CD14-positive monocyte (primary cell): Measurements from ENCODE around the gene WNT11. TPM values are rescaled to one million over a fixed set of nuclear protein-coding genes. Genes with fewer than 3 reads are reported as not detected.

Experiments
- DNase-seq, 3 donors: peaks; one replicate each; pipeline ENCODE4 v3.0.0-alpha.2; 2011 to 2022
- H2AFZ ChIP-seq: 2 replicates; pipeline ENCODE4 v1.6.0; 2012; ENCODE audit warnings: mild to moderate bottlenecking, low read depth, low read length, inconsistent platforms; ENCODE audit not compliant: insufficient read depth, poor library complexity, severe bottlenecking
- H3K27ac ChIP-seq, 2 donors: 1 replicate in 1 of 2; 2 replicates in 1 of 2; pipeline ENCODE4 v1.5.1; 2012 to 2013; ENCODE audit warnings: low read length in 2 of 2, control low read depth in 1 of 2, inconsistent platforms in 1 of 2, low read depth in 1 of 2, mild to moderate bottlenecking in 1 of 2
- H3K27me3 ChIP-seq, 2 donors: one replicate each; pipeline versions ENCODE4 v1.6.0 to v1.6.1; 2011 to 2013; ENCODE audit warnings: low read length in 2 of 2; ENCODE audit not compliant: control insufficient read depth in 2 of 2, insufficient read depth in 2 of 2
- H3K36me3 ChIP-seq, 2 donors: replicated peaks in 1 of 2; 1 replicate in 1 of 2; 2 replicates in 1 of 2; pipeline versions ENCODE4 v1.5.1 to v1.6.1; 2012 to 2013; ENCODE audit warnings: low read length in 2 of 2, control low read depth in 1 of 2, inconsistent platforms in 1 of 2, mild to moderate bottlenecking in 1 of 2; ENCODE audit not compliant: insufficient read depth in 2 of 2, control insufficient read depth in 1 of 2
- H3K4me1 ChIP-seq, 2 donors: 1 replicate in 1 of 2; 2 replicates in 1 of 2; pipeline versions ENCODE4 v1.5.1 to v1.6.1; 2012 to 2013; ENCODE audit warnings: low read length in 2 of 2, control low read depth in 1 of 2, inconsistent platforms in 1 of 2, mild to moderate bottlenecking in 1 of 2, moderate library complexity in 1 of 2; ENCODE audit not compliant: insufficient read depth in 2 of 2, control insufficient read depth in 1 of 2
- H3K4me2 ChIP-seq: replicated peaks from 2 replicates; pipeline ENCODE3; 2012; ENCODE audit warnings: low read length, moderate library complexity, mild to moderate bottlenecking; ENCODE audit not compliant: poor library complexity, severe bottlenecking; ENCODE audit errors: extremely low read depth
- H3K4me3 ChIP-seq, 3 experiments: fragments of 200-600 bp in 1 of 3; sonication (generic) in 1 of 3; replicated peaks in 1 of 3; 1 replicate in 2 of 3; 2 replicates in 1 of 3; pipeline ENCODE4 v1.5.1; 2011 to 2013; ENCODE audit warnings: low read length in 3 of 3, mild to moderate bottlenecking in 3 of 3, control low read depth in 2 of 3, low read depth in 2 of 3, inconsistent platforms in 1 of 3, moderate library complexity in 1 of 3
- H3K79me2 ChIP-seq: 2 replicates; pipeline ENCODE4 v1.6.0; 2012; ENCODE audit warnings: mild to moderate bottlenecking, control low read depth, inconsistent platforms, low read length, moderate library complexity; ENCODE audit not compliant: insufficient read depth
- H3K9ac ChIP-seq: 2 replicates; pipeline ENCODE4 v1.6.0; 2017; ENCODE audit warnings: low read length, mild to moderate bottlenecking; ENCODE audit not compliant: insufficient read depth, poor library complexity, severe bottlenecking
- H3K9me3 ChIP-seq, 2 donors: replicated peaks in 1 of 2; 1 replicate in 1 of 2; 2 replicates in 1 of 2; pipeline versions ENCODE4 v1.5.1 to v1.6.1; 2012 to 2013; ENCODE audit warnings: low read length in 2 of 2, control low read depth in 1 of 2; ENCODE audit not compliant: control insufficient read depth in 1 of 2, insufficient read depth in 1 of 2
- H4K20me1 ChIP-seq: 2 replicates; pipeline ENCODE4 v1.6.0; 2012; ENCODE audit warnings: mild to moderate bottlenecking, low read length, control low read depth, moderate library complexity; ENCODE audit not compliant: insufficient read depth
- H3K27ac Mint-ChIP-seq, 7 donors: one replicate each; pipeline ENCODE4 v1.8.0; 2020; ENCODE audit warnings: mild to moderate bottlenecking in 7 of 7, mixed read lengths in 7 of 7, moderate library complexity in 6 of 7, inconsistent platforms in 2 of 7
- H3K27me3 Mint-ChIP-seq, 3 donors: one replicate each; pipeline ENCODE4 v1.8.0; 2021 to 2022; ENCODE audit warnings: low read depth in 3 of 3, mild to moderate bottlenecking in 3 of 3, mixed read lengths in 3 of 3, moderate library complexity in 3 of 3, inconsistent platforms in 1 of 3
- H3K36me3 Mint-ChIP-seq, 2 donors: one replicate each; pipeline ENCODE4 v1.8.0; 2020; ENCODE audit warnings: mixed read lengths in 2 of 2, inconsistent platforms in 1 of 2, mild to moderate bottlenecking in 1 of 2
- H3K4me1 Mint-ChIP-seq: one replicate; pipeline ENCODE4 v1.8.0; 2020; ENCODE audit warnings: mild to moderate bottlenecking, mixed read lengths
- H3K4me3 Mint-ChIP-seq, 2 donors: one replicate each; pipeline ENCODE4 v1.8.0; 2020; ENCODE audit warnings: mild to moderate bottlenecking in 2 of 2, mixed read lengths in 2 of 2, moderate library complexity in 1 of 2
- H3K9me3 Mint-ChIP-seq, 7 donors: one replicate each; pipeline ENCODE4 v1.8.0; 2020 to 2022; ENCODE audit warnings: mixed read lengths in 7 of 7, mild to moderate bottlenecking in 6 of 7, moderate library complexity in 6 of 7, inconsistent platforms in 2 of 7
- CTCF ChIP-seq: fragments of 200-600 bp; IDR thresholded peaks from one replicate; pipeline ENCODE4 v1.8.0; 2022; ENCODE audit warnings: antibody characterized with exemption, mild to moderate bottlenecking
- WGBS: methylation state at CpG from one replicate; pipeline ENCODE4 v1.1.5; 2013; ENCODE audit warnings: missing lambda C conversion rate; ENCODE audit not compliant: insufficient coverage; 5-methylcytosine and 5-hydroxymethylcytosine counted together
- intact Hi-C, 2 donors: fragments of 100-400 bp; cut with micrococcal nuclease; formaldehyde crosslinking; loops; one replicate each; pipeline versions ENCODE4 v1.15.0 to v1.15.1; 2023
- polyA plus RNA-seq, 3 donors: library from polyadenylated mRNA; depleted of rRNA in 1 of 3; unstranded in 2 of 3; stranded (reverse) in 1 of 3; fragments of 300-500 nt in 2 of 3; fragments of >200 nt in 1 of 3; fragmentation: Illumina TruSeq in 2 of 3; gene quantifications; 1 replicate in 2 of 3; 2 replicates in 1 of 3; pipeline ENCODE4 v1.2.3, GENCODE V29; 2012 to 2021

The WNT11 gene
- polyA plus RNA-seq, 3 donors, result 0.09 to 0.24 (median 0.21) TPM

- peaks cover 12% of the 10 kb centered on the region for H4K20me1 ChIP-seq
- Mint-ChIP-seq H3K9me3 (peaks cover 0 to 2% (median 0%) of the 10 kb centered on the region in 7 donors), H3K4me1 (peaks cover 19% of the 10 kb centered on the region), H3K27ac (peak overlapping the region in 1 of 7 donors; percentile 11), H3K36me3 (peaks cover 34 to 38% of the 10 kb centered on the region in 2 donors), H3K4me3 (no peak overlapping the region), H3K27me3 (no peaks in the 10 kb centered on the region)
- no peak for DNase-seq
- no peak overlapping the region for H3K27ac ChIP-seq
- WGBS, result 99% methylated on average over 6 of the region's 12 CpGs
- no peaks in the 10 kb centered on the region for H3K27me3 ChIP-seq
- H2AFZ ChIP-seq, result no peak overlapping the region
- TF ChIP-seq CTCF, result no peak
- H3K36me3 ChIP-seq, result peaks cover 33 to 57% of the 10 kb centered on the region in 2 donors
- H3K9ac ChIP-seq, result no peak overlapping the region
- H3K79me2 ChIP-seq, result no peaks in the 10 kb centered on the region
- no peaks in the 10 kb centered on the region for H3K9me3 ChIP-seq
- H3K4me3 ChIP-seq, result no peak overlapping the region
- no peak overlapping the region for H3K4me2 ChIP-seq
- H3K4me1 ChIP-seq, result peaks cover 12 to 16% of the 10 kb centered on the region in 2 donors
- intact Hi-C loops, result no loop called here
These were observed 64.3 kb downstream of the WNT11 start for GRCh38 chr11:76141901-76142588.

- peak overlapping the region in 1 of 7 donors; percentile 50 for H3K27ac Mint-ChIP-seq
- Histone ChIP-seq H3K27me3 (no peaks in the 10 kb centered on the region), H3K27ac (no peak overlapping the region), H3K9ac (no peak overlapping the region), H3K4me1 (peaks cover 12 to 16% of the 10 kb centered on the region in 2 donors), H2AFZ (no peak overlapping the region), H3K79me2 (no peaks in the 10 kb centered on the region), H3K36me3 (peaks cover 35 to 65% of the 10 kb centered on the region in 2 donors), H3K4me3 (no peak overlapping the region), H3K4me2 (no peak overlapping the region), H4K20me1 (peaks cover 12% of the 10 kb centered on the region), H3K9me3 (no peaks in the 10 kb centered on the region)
- H3K4me1 Mint-ChIP-seq, result peaks cover 19% of the 10 kb centered on the region
- peaks cover 0 to 2% (median 0%) of the 10 kb centered on the region in 7 donors for H3K9me3 Mint-ChIP-seq
- intact Hi-C loops, result no loop called here
- H3K4me3 Mint-ChIP-seq, result no peak overlapping the region
- no peaks in the 10 kb centered on the region for H3K27me3 Mint-ChIP-seq
- TF ChIP-seq CTCF, result no peak
- peaks cover 35 to 44% of the 10 kb centered on the region in 2 donors for H3K36me3 Mint-ChIP-seq
- WGBS, result over 99% methylated on average over 20 of the region's 22 CpGs
- DNase-seq, result no peak
These were observed 65.3 kb downstream of the WNT11 start for GRCh38 chr11:76140912-76141574.
